ENCODE measurements around the gene ZNF785. TPM values are rescaled to one million over a fixed set of nuclear protein-coding genes. Genes with fewer than 3 reads are reported as not detected.

ZNF785 gene
- total and polyA plus RNA-seq, 4 donors, result 4.0 to 15.5 (median 9.7) TPM

- Histone ChIP-seq H3K9ac (ENCODE audit: insufficient read depth in 1 of 2, low read length in 2 of 2) (no peak overlapping the region), H3K36me3 (ENCODE audit: control insufficient read depth in 4 of 4, insufficient read depth in 4 of 4, low read length in 4 of 4) (no peaks in the 10 kb centered on the region), H3K27ac (ENCODE audit: low read depth in 1 of 2, low read length in 1 of 2) (no peak overlapping the region), H3K27me3 (ENCODE audit: control insufficient read depth in 3 of 3, insufficient read depth in 3 of 3, low read length in 2 of 3) (no peaks in the 10 kb centered on the region), H3K9me3 (ENCODE audit: control insufficient read depth in 4 of 4, insufficient read depth in 3 of 4, low read length in 3 of 4) (no peaks in the 10 kb centered on the region), H3K4me1 (ENCODE audit: control insufficient read depth in 5 of 5, insufficient read depth in 5 of 5, low read length in 5 of 5) (peaks cover 0 to 24% (median 0%) of the 10 kb centered on the region in 5 donors), H3K4me3 (no peak overlapping the region)
- no peak for DNase-seq
- WGBS, 2 donors, result 53 to 66% methylated on average over 4 of the region's 4 CpGs
- no peak for TF ChIP-seq CTCF (IDR thresholded peaks at IDR 0.05; ENCODE audit: control extremely low read depth, extremely low read depth)
- ATAC-seq (ENCODE audit: insufficient read depth, low FRiP score), result no peak
These were observed 33.7 kb upstream of the ZNF785 start for GRCh38 chr16:30619202-30619601.

- peaks cover 0 to 17% (median 0%) of the 10 kb centered on the region in 5 donors for H3K4me1 ChIP-seq (ENCODE audit: control insufficient read depth in 5 of 5, insufficient read depth in 5 of 5, low read length in 5 of 5)
- H3K27me3 ChIP-seq (ENCODE audit: control insufficient read depth in 3 of 3, insufficient read depth in 3 of 3, low read length in 2 of 3), result no peaks in the 10 kb centered on the region
- no peak overlapping the region for H3K9ac ChIP-seq (ENCODE audit: insufficient read depth in 1 of 2, low read length in 2 of 2)
- no peak overlapping the region for H3K4me3 ChIP-seq
- ATAC-seq (ENCODE audit: insufficient read depth, low FRiP score), result no peak
- peak; percentile 13 for TF ChIP-seq CTCF (IDR thresholded peaks at IDR 0.05; ENCODE audit: control extremely low read depth, extremely low read depth)
- no peak overlapping the region for H3K27ac ChIP-seq (ENCODE audit: low read depth in 1 of 2, low read length in 1 of 2)
- WGBS, 2 donors, result 43 to 48% methylated on average over 12 of the region's 12 CpGs
- no peaks in the 10 kb centered on the region for H3K9me3 ChIP-seq (ENCODE audit: control insufficient read depth in 4 of 4, insufficient read depth in 3 of 4, low read length in 3 of 4)
- DNase-seq, result peak; percentile 27 to 54 (median 43)
- no peaks in the 10 kb centered on the region for H3K36me3 ChIP-seq (ENCODE audit: control insufficient read depth in 4 of 4, insufficient read depth in 4 of 4, low read length in 4 of 4)
These were observed 30.0 kb upstream of the ZNF785 start for GRCh38 chr16:30615358-30616091.

GRCh38 chr16:30609926-30610839, 24.7 kb upstream of the ZNF785 start, which contains the start of gene ZNF689:
TSS of gene ZNF689 (minus strand) at chr16:30610389. CDS start at chr16:30610041, 348 bp downstream.
- TF ChIP-seq CTCF (IDR thresholded peaks at IDR 0.05; ENCODE audit: control extremely low read depth, extremely low read depth), result no peak
- 0 to 1% methylated on average over 63 of the region's 63 CpGs for WGBS, 2 donors
- no peaks in the 10 kb centered on the region for H3K27me3 ChIP-seq (ENCODE audit: control insufficient read depth in 3 of 3, insufficient read depth in 3 of 3, low read length in 2 of 3)
- peak within 1 kb of the TSS; percentile 92 to 94 for H3K9ac ChIP-seq (ENCODE audit: insufficient read depth in 1 of 2, low read length in 2 of 2)
- H3K36me3 ChIP-seq (ENCODE audit: control insufficient read depth in 4 of 4, insufficient read depth in 4 of 4, low read length in 4 of 4), result peaks cover under 1 to 8% (median 4%) of the 10 kb centered on the region in 4 donors
- DNase-seq (peak; percentile 98 to 99 (median 99)), ATAC-seq (ENCODE audit: insufficient read depth, low FRiP score) (peak; percentile 96)
- H3K4me3 ChIP-seq, result peak within 1 kb of the TSS; percentile 81
- H3K4me1 ChIP-seq (ENCODE audit: control insufficient read depth in 5 of 5, insufficient read depth in 5 of 5, low read length in 5 of 5), result peaks cover 0 to 12% (median 2%) of the 10 kb centered on the region in 5 donors
- H3K9me3 ChIP-seq (ENCODE audit: control insufficient read depth in 4 of 4, insufficient read depth in 3 of 4, low read length in 3 of 4), result no peaks in the 10 kb centered on the region
- peak within 1 kb of the TSS; percentile 96 for H3K27ac ChIP-seq (ENCODE audit: low read depth in 1 of 2, low read length in 1 of 2)
